Measurements from ENCODE around the gene C6orf89.
"Not testable (repeated sequence)": the region's sequence is repeated elsewhere in the genome, so short reads cannot be mapped to it uniquely, and the experiment has no call there.

The C6orf89 gene

DNA sequence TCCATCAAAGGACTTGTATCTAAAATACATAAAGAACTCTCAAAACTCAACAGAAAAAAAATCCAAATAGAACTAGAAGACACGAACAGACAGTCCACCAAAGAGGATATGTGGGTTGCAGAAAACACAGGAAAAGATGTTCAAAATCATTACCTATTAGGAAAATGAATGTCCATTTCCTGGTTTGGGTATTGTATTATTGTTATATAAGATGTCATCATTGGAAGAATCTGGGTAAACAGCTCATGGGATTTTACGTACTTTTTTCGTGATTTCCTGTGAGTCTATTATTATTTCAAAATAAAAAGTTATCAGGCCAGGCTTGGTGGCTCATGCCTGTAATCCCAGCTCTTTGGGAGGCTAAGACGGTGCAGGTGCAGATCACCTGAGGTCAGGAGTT, 59.5 kb downstream of the C6orf89 start:
- FAIRE-seq (no peak), DNase-seq (ENCODE audit: insufficient read length) (no peak)
- TF ChIP-seq POLR2A (IDR thresholded peaks at IDR 0.05; ENCODE audit: low read depth, low read length) (no peak), TAF1 (IDR thresholded peaks at IDR 0.05; ENCODE audit: borderline replicate concordance, low read depth, low read length) (no peak), POLR2AphosphoS5 (IDR thresholded peaks at IDR 0.05; ENCODE audit: low read depth, low read length) (no peak)

DNA sequence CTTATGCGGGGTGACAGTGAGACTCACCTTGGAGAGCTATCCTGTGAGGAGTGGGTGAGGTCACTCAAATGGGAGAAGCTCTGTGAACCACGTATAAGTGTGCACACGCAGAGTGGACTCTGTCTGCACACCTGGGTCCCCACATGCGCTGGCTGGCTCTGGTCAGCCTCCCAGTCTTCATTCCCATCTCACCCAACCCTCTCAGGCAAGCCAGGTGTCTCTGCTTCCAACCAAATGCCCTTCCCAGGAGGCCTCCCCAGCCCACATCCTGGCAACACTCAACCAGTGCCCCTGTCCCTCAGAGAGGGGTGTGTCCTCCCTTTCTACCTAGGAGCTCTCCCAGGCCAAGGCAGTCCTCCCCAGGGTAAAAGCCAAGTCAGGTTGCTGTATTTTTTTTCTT, 60.8 kb downstream of the C6orf89 start:
- no peak for FAIRE-seq
- DNase-seq (ENCODE audit: insufficient read length) = no peak
- no peak for TF ChIP-seq POLR2AphosphoS5 (IDR thresholded peaks at IDR 0.05; ENCODE audit: low read depth, low read length)
- TF ChIP-seq POLR2A (IDR thresholded peaks at IDR 0.05; ENCODE audit: low read depth, low read length) = no peak
- no peak for TF ChIP-seq TAF1 (IDR thresholded peaks at IDR 0.05; ENCODE audit: borderline replicate concordance, low read depth, low read length)

- DNase-seq (ENCODE audit: insufficient read length) (no peak), FAIRE-seq (no peak)
Observed at GRCh38 chr6:36947570-36948351, 62.0 kb downstream of the C6orf89 start.

GRCh38 chr6:36949076-36949475, 63.3 kb downstream of the C6orf89 start:
- not testable (repeated sequence) for FAIRE-seq; DNase-seq (ENCODE audit: insufficient read length)

More at GRCh38 chr6:36947570-36948351, 62.0 kb downstream of the C6orf89 start:
- TF ChIP-seq TAF1 (IDR thresholded peaks at IDR 0.05; ENCODE audit: borderline replicate concordance, low read depth, low read length) = no peak
- no peak for TF ChIP-seq POLR2AphosphoS5 (IDR thresholded peaks at IDR 0.05; ENCODE audit: low read depth, low read length)
- TF ChIP-seq POLR2A (IDR thresholded peaks at IDR 0.05; ENCODE audit: low read depth, low read length) = no peak

DNA sequence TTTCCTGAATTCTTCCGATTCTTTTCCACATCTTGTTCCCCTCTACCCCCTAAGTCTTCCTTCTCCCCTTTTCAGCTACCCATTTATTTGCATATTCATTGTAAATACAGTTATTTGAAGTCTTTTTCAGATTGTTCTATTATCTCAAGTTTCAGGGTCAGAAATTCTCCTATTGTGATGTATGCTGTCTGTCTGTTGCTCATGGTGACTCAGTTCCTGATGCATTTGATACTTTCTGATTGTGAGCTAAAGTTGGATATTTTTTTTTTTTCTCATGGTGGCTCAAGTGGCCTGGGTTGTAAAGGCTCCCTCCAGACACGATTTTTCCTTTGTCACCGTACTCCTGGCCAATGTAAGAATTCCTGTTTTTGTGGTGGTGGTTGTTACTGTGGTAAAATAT, 63.9 kb downstream of the C6orf89 start:
- DNase-seq (ENCODE audit: insufficient read length) (no peak), FAIRE-seq (no peak)

DNA sequence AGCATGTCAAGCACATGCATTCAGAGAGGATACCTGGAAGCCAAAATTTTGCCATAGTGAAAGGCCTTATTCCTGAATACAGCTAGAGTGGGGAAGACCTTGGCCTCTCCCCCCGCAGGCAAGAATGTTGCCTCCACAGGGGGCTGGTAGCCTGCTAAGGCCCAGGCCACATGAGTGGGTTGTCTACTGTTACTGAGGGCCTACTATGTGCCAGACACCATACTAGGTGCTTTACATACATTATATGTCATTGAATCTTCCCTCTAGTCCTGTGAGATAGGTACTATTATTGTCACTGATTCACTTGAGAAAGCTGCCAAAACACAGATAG, 68.1 kb downstream of the C6orf89 start:
- TF ChIP-seq POLR2A (IDR thresholded peaks at IDR 0.05; ENCODE audit: low read depth, low read length) (no peak), POLR2AphosphoS5 (IDR thresholded peaks at IDR 0.05; ENCODE audit: low read depth, low read length) (no peak), TAF1 (IDR thresholded peaks at IDR 0.05; ENCODE audit: borderline replicate concordance, low read depth, low read length) (no peak)
- FAIRE-seq (no peak), DNase-seq (ENCODE audit: insufficient read length) (no peak)

More for the DNA sequence above, 63.9 kb downstream of the C6orf89 start:
- TF ChIP-seq TAF1 (IDR thresholded peaks at IDR 0.05; ENCODE audit: borderline replicate concordance, low read depth, low read length) = no peak
- TF ChIP-seq POLR2A (IDR thresholded peaks at IDR 0.05; ENCODE audit: low read depth, low read length) = no peak
- TF ChIP-seq POLR2AphosphoS5 (IDR thresholded peaks at IDR 0.05; ENCODE audit: low read depth, low read length) = no peak

- TF ChIP-seq POLR2AphosphoS5 (IDR thresholded peaks at IDR 0.05; ENCODE audit: low read depth, low read length) = no peak
- no peak for TF ChIP-seq TAF1 (IDR thresholded peaks at IDR 0.05; ENCODE audit: borderline replicate concordance, low read depth, low read length)
- TF ChIP-seq POLR2A (IDR thresholded peaks at IDR 0.05; ENCODE audit: low read depth, low read length) = no peak
- DNase-seq (ENCODE audit: insufficient read length) = no peak
- no peak for FAIRE-seq
Observed at GRCh38 chr6:36954262-36954931, 68.6 kb downstream of the C6orf89 start, which contains the start of gene PI16. Gene PI16 (plus strand): TSS chr6:36954738. CDS start chr6:36954761, 23 bp downstream.

DNA sequence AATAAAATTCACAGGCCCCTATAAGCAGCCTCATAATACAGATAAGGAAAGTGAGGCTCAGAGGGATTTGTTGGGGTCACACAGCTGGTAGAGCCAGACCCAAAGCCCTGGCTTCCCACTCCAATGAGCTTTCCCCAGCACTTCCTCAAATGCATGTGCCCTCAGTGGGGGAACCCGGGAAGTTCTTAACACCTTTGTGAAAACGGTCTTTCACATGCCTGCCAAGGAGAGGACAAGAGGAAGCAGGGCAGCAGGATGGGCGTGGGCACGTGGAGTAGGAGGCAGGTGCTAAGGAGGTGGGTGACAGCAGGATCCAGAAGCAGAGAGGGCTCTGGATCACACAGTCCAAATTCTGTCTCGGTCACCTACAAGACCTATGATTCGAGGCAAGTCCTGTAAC, 69.4 kb downstream of the C6orf89 start:
- FAIRE-seq = no peak
- TF ChIP-seq POLR2AphosphoS5 (IDR thresholded peaks at IDR 0.05; ENCODE audit: low read depth, low read length) (no peak), TAF1 (IDR thresholded peaks at IDR 0.05; ENCODE audit: borderline replicate concordance, low read depth, low read length) (no peak), POLR2A (IDR thresholded peaks at IDR 0.05; ENCODE audit: low read depth, low read length) (no peak)
- no peak for DNase-seq (ENCODE audit: insufficient read length)

DNA sequence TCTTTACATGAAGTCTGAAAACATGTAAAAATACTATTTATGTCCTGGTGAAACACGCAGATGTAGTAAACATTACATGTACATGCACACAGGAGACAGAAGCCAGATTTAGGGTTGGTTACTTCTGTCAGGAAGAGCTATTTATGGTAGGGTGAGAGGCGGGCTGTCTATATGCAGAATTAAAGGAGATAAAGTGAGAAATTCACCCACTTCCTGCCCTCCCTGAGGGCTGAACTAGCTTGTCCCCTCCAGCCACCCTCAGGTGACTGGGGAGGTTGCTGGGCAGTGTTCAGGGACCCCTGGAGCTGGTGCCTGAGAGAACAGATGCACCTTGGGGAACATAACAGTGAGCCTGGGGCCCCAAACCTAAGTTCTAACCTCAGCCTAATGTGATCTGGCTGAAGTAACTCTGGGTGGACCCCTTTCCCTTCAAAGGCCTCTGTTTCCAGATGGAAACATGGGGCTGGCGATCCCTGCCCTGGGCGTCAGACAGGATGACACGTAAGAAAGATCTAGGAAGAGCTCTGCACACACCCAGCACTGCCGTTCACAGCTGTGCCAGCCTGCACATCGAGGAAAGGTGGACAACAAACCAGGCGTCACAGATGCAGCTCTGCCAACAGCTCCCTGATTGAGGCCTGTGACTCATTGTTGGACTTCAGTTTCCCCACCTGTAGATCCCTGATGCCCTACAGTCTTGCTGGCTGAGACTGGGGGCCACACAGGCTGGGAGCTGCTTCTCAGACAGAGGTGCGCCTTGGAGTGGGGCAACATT, 70.1 kb downstream of the C6orf89 start:
- DNase-seq (ENCODE audit: insufficient read length) (no peak), FAIRE-seq (no peak)
- TF ChIP-seq POLR2A (IDR thresholded peaks at IDR 0.05; ENCODE audit: low read depth, low read length) (no peak), TAF1 (IDR thresholded peaks at IDR 0.05; ENCODE audit: borderline replicate concordance, low read depth, low read length) (no peak), POLR2AphosphoS5 (IDR thresholded peaks at IDR 0.05; ENCODE audit: low read depth, low read length) (no peak)

- no peak for DNase-seq (ENCODE audit: insufficient read length)
- no peak for TF ChIP-seq POLR2AphosphoS5 (IDR thresholded peaks at IDR 0.05; ENCODE audit: low read depth, low read length)
- no peak for TF ChIP-seq TAF1 (IDR thresholded peaks at IDR 0.05; ENCODE audit: borderline replicate concordance, low read depth, low read length)
- no peak for TF ChIP-seq POLR2A (IDR thresholded peaks at IDR 0.05; ENCODE audit: low read depth, low read length)
- no peak for FAIRE-seq
Observed at GRCh38 chr6:36956446-36956820, 70.7 kb downstream of the C6orf89 start.

- TF ChIP-seq POLR2AphosphoS5 (IDR thresholded peaks at IDR 0.05; ENCODE audit: low read depth, low read length) (no peak), POLR2A (IDR thresholded peaks at IDR 0.05; ENCODE audit: low read depth, low read length) (no peak), TAF1 (IDR thresholded peaks at IDR 0.05; ENCODE audit: borderline replicate concordance, low read depth, low read length) (no peak)
- DNase-seq (ENCODE audit: insufficient read length) (no peak), FAIRE-seq (no peak)
Observed at GRCh38 chr6:36957773-36958271, 72.1 kb downstream of the C6orf89 start.
